Stimulated activated CD4-positive, alpha-beta T cell treated with anti-CD3 and anti-CD28 coated beads, Interleukin-1b, Interleukin-23, amount 100 ng/mL, for 4 hours (primary cell): ENCODE results near the gene SHQ1.
"Not testable (repeated sequence)": the region's sequence is repeated elsewhere in the genome, so short reads cannot be mapped to it uniquely, and the experiment has no call there.

Experiments used
- DNase-seq, 2 donors: peaks; one replicate each; pipeline ENCODE4 v3.0.0-alpha.2; 2020; ENCODE audit warnings: low read depth in 2 of 2

SHQ1 gene

GRCh38 chr3:72800869-72801268, 47.4 kb downstream of the SHQ1 start:
- no peak for DNase-seq

GRCh38 chr3:72798552-72799195, 49.6 kb downstream of the SHQ1 start:
- DNase-seq, result no peak

GRCh38 chr3:72797773-72798543, 50.3 kb downstream of the SHQ1 start:
- no peak for DNase-seq

GRCh38 chr3:72794079-72794478, 54.2 kb downstream of the SHQ1 start:
- no peak for DNase-seq

- DNase-seq, result no peak
Observed at GRCh38 chr3:72791161-72791560, 57.1 kb downstream of the SHQ1 start.

- DNase-seq, result no peak
Observed at GRCh38 chr3:72789786-72790185, 58.5 kb downstream of the SHQ1 start.

GRCh38 chr3:72788232-72788631, 60.0 kb downstream of the SHQ1 start:
- not testable (repeated sequence) for DNase-seq

- DNase-seq, result no peak
Observed at GRCh38 chr3:72786668-72787067, 61.6 kb downstream of the SHQ1 start.

GRCh38 chr3:72784226-72784625, 64.0 kb downstream of the SHQ1 start:
- DNase-seq, result no peak

GRCh38 chr3:72782521-72782920, 65.7 kb downstream of the SHQ1 start:
- no peak for DNase-seq

GRCh38 chr3:72769758-72770540, 78.3 kb downstream of the SHQ1 start:
- no peak for DNase-seq

GRCh38 chr3:72768936-72769335, 79.3 kb downstream of the SHQ1 start:
- DNase-seq, result no peak

GRCh38 chr3:72768481-72768880, 79.8 kb downstream of the SHQ1 start:
- no peak for DNase-seq

GRCh38 chr3:72768006-72768441, 80.2 kb downstream of the SHQ1 start:
- no peak for DNase-seq

- DNase-seq, result no peak
Observed at GRCh38 chr3:72766866-72767265, 81.4 kb downstream of the SHQ1 start.

GRCh38 chr3:72763751-72764440, 84.3 kb downstream of the SHQ1 start:
- no peak for DNase-seq

GRCh38 chr3:72761410-72761809, 86.8 kb downstream of the SHQ1 start:
- DNase-seq, result no peak

- no peak for DNase-seq
Observed at GRCh38 chr3:72760225-72760624, 88.0 kb downstream of the SHQ1 start.

GRCh38 chr3:72756900-72757299, 91.3 kb downstream of the SHQ1 start:
- DNase-seq, result peak in 1 of 2 donors; percentile 17

GRCh38 chr3:72754582-72754981, 93.7 kb downstream of the SHQ1 start:
- no peak for DNase-seq

GRCh38 chr3:72753495-72753894, 94.8 kb downstream of the SHQ1 start:
- DNase-seq, result no peak

GRCh38 chr3:72750405-72750965, 97.8 kb downstream of the SHQ1 start:
- DNase-seq, result no peak
